Measurements from ENCODE around the gene ASPDH.
A peak's percentile ranks its signal among the peaks of the same experiment; 100 is the strongest.

The ASPDH gene

GRCh38 chr19:50512999-50513745, 541 bp downstream of the ASPDH start:
- DNase-seq = no peak

- no peak for DNase-seq
These were observed 1.4 kb downstream of the ASPDH start for GRCh38 chr19:50512112-50512998.

- DNase-seq = peak; percentile 100
These were observed 2.5 kb downstream of the ASPDH start, which contains the start of gene JOSD2 for GRCh38 chr19:50511069-50511822. Gene JOSD2 (minus strand): TSS chr19:50511191. CDS start chr19:50510431, 760 bp downstream.

GRCh38 chr19:50510700-50511068, 3.0 kb downstream of the ASPDH start:
- no peak for DNase-seq

- DNase-seq = no peak
These were observed 3.5 kb downstream of the ASPDH start for GRCh38 chr19:50510121-50510670.

GRCh38 chr19:50509366-50509765, 4.3 kb downstream of the ASPDH start:
- no peak for DNase-seq

GRCh38 chr19:50508843-50509190, 4.9 kb downstream of the ASPDH start:
- DNase-seq = no peak

GRCh38 chr19:50507376-50507775, 6.3 kb downstream of the ASPDH start:
- no peak for DNase-seq

- no peak for DNase-seq
These were observed 7.0 kb downstream of the ASPDH start for GRCh38 chr19:50506700-50507099.

GRCh38 chr19:50505856-50506611, 7.7 kb downstream of the ASPDH start:
- peak; percentile 13 for DNase-seq

GRCh38 chr19:50501568-50502475, 11.9 kb downstream of the ASPDH start:
- no peak for DNase-seq

GRCh38 chr19:50501186-50501567, 12.5 kb downstream of the ASPDH start:
- DNase-seq = no peak

- DNase-seq = no peak
These were observed 13.0 kb downstream of the ASPDH start for GRCh38 chr19:50500753-50501151.

GRCh38 chr19:50500060-50500752, 13.5 kb downstream of the ASPDH start:
- DNase-seq = no peak

- DNase-seq = no peak
These were observed 15.3 kb downstream of the ASPDH start for GRCh38 chr19:50498219-50499056.

GRCh38 chr19:50497022-50497405, 16.7 kb downstream of the ASPDH start:
- DNase-seq = no peak

- no peak for DNase-seq
These were observed 17.3 kb downstream of the ASPDH start for GRCh38 chr19:50496189-50497021.

GRCh38 chr19:50495020-50495531, 18.6 kb downstream of the ASPDH start:
- no peak for DNase-seq
